Parathyroid adenoma (tissue), 2 donors: ENCODE results near the gene RASA3.
"Not testable (repeated sequence)": the region's sequence is repeated elsewhere in the genome, so short reads cannot be mapped to it uniquely, and the experiment has no call there.

Experiments used
- H2AFZ ChIP-seq: fragments of 300-600 bp; sonication (generic); one replicate; pipeline ENCODE4 v1.7.0; 2017; ENCODE audit warnings: antibody characterized with exemption, mild to moderate bottlenecking
- H3K27ac ChIP-seq: fragments of 300-600 bp; sonication (generic); one replicate; pipeline ENCODE4 v1.7.0; 2017
- H3K27me3 ChIP-seq: fragments of 300-600 bp; sonication (generic); one replicate; pipeline ENCODE4 v1.7.0; 2017; ENCODE audit warnings: low read length; ENCODE audit not compliant: control insufficient read depth, insufficient read depth
- H3K36me3 ChIP-seq: fragments of 300-600 bp; sonication (generic); one replicate; pipeline ENCODE4 v1.7.0; 2017; ENCODE audit warnings: low read length; ENCODE audit not compliant: control insufficient read depth, insufficient read depth
- H3K4me1 ChIP-seq: fragments of 300-600 bp; sonication (generic); one replicate; pipeline ENCODE4 v1.7.0; 2017; ENCODE audit warnings: control low read depth
- H3K4me2 ChIP-seq: fragments of 300-600 bp; sonication (generic); one replicate; pipeline ENCODE4 v1.7.0; 2017; ENCODE audit warnings: low read length
- H3K4me3 ChIP-seq: fragments of 300-600 bp; sonication (generic); one replicate; pipeline ENCODE4 v1.7.0; 2017; ENCODE audit warnings: low read depth, low read length
- H3K79me2 ChIP-seq: fragments of 300-600 bp; sonication (generic); one replicate; pipeline ENCODE4 v1.7.0; 2017; ENCODE audit warnings: control low read depth
- H3K9ac ChIP-seq: fragments of 300-600 bp; sonication (generic); one replicate; pipeline ENCODE4 v1.7.0; 2017; ENCODE audit warnings: mild to moderate bottlenecking
- H3K9me3 ChIP-seq: fragments of 300-600 bp; sonication (generic); one replicate; pipeline ENCODE4 v1.7.0; 2017; ENCODE audit warnings: low read length; ENCODE audit not compliant: control insufficient read depth
- TF ChIP-seq, protein P1 (sequence below): fragments of 300-600 bp; sonication (generic); IDR thresholded peaks from one replicate; pipeline ENCODE4 v1.7.0; 2017; ENCODE audit warnings: antibody characterized with exemption, mild to moderate bottlenecking
- donor health status: primary hyperparathyroidism.

Gene RASA3

DNA sequence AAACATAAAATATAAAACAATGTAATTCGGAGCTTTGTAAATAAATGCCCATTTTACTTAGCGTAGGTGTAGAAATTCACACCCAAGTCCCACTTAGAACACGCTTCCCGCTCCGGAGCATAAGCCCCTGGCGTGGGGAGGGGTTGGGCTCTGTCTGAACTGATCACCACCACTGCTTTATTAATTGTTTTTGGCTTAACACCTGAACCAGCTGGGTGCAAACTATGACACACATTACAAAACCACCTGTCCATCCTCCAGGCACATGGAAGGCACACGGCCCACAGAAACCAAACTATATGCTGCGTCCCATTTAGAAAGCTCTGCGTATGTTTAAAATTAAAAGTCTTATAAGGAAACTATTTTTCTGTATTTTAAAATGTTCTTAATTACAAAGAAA lies 25.9 kb downstream of the RASA3 start:
- no peaks in the 10 kb centered on the region for H3K9me3 ChIP-seq
- no peaks in the 10 kb centered on the region for H3K4me1 ChIP-seq
- H3K27me3 ChIP-seq: no peaks in the 10 kb centered on the region
- no peak overlapping the region for H3K4me3 ChIP-seq
- TF ChIP-seq, protein P1, sequence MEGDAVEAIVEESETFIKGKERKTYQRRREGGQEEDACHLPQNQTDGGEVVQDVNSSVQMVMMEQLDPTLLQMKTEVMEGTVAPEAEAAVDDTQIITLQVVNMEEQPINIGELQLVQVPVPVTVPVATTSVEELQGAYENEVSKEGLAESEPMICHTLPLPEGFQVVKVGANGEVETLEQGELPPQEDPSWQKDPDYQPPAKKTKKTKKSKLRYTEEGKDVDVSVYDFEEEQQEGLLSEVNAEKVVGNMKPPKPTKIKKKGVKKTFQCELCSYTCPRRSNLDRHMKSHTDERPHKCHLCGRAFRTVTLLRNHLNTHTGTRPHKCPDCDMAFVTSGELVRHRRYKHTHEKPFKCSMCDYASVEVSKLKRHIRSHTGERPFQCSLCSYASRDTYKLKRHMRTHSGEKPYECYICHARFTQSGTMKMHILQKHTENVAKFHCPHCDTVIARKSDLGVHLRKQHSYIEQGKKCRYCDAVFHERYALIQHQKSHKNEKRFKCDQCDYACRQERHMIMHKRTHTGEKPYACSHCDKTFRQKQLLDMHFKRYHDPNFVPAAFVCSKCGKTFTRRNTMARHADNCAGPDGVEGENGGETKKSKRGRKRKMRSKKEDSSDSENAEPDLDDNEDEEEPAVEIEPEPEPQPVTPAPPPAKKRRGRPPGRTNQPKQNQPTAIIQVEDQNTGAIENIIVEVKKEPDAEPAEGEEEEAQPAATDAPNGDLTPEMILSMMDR: no peak
- no peak overlapping the region for H3K27ac ChIP-seq
- no peaks in the 10 kb centered on the region for H3K79me2 ChIP-seq
- H3K4me2 ChIP-seq: no peak overlapping the region
- H2AFZ ChIP-seq: no peak overlapping the region
- H3K36me3 ChIP-seq: no peaks in the 10 kb centered on the region
- no peak overlapping the region for H3K9ac ChIP-seq

DNA sequence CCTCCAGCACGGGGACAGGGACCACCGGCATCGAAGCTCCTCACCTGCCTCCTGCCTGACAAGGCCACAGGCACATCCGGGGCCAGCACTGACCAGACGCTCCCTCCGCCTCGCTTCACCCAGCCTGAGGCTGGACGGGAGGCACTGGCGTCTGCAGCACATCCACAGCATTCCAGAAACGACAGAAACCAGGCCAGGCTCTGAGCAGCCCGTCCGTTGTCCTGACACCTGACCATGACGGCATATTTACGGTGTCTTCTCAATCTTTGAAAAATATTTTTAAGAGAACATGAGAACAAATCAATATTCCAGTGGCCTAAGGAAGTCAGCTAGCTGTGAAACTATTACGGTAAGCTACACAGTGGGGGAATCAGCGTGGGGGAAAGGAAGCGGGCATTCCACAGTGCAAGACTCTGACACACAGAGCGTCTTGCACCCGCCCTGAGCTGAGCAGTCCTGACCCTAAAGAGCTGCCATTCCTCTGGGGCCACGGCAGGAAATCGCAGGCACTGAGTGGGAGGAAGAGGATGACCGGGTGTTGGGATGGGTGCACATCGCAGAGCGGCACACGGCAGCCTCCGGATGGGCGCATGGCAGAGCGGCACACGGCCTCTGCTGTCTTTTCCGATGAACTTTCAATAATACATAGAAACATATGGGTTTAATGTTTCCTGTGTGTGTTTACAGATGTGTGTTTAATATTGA lies 26.8 kb downstream of the RASA3 start:
- Histone ChIP-seq H3K4me2 (no peak overlapping the region), H3K27ac (no peak overlapping the region), H3K4me3 (no peak overlapping the region), H3K9me3 (no peaks in the 10 kb centered on the region), H2AFZ (no peak overlapping the region), H3K79me2 (no peaks in the 10 kb centered on the region), H3K9ac (no peak overlapping the region), H3K36me3 (no peaks in the 10 kb centered on the region), H3K27me3 (no peaks in the 10 kb centered on the region), H3K4me1 (no peaks in the 10 kb centered on the region)
- TF ChIP-seq, protein P1: no peak

DNA sequence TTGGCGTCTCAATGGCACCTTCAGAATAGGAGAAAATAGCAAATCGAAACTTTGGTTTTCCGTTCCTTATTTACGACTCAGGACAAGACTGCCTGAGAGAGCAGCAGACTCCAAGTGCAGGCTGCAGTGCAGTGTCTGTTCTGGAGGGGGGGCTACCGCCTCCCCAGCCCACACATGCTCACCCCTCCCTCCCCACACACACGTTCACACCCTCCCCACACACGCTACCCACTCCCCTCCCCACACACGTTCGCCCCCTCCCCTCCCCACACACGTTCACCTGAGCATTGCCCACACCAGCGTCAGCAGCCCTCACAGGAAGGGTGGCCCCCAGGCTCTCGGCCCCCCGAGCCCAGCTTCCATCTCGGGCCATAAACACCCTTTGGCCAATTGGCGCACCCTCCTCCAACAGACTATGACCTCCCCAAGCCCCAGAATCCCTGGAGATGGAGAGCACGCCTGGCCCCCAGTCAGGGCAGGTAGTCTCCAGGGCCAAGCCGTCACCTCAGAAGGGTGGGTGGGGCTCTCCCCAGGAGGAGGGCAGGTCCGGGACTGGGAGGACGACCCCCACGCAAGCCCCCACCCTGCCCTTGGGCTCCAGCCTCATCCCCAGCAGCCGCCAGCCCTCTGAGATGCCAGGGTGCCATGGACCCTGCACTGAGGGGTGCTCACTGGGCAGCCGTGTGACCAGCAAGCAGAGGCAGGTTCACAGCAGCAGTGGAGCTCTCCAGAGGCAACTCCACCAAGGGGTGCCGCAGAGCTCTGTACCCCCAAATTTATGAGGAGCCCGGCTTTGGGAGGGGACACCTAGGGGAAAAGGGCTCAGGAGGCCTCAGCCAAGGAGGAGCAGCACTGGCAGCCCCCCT lies 27.5 kb downstream of the RASA3 start:
- H2AFZ ChIP-seq: no peak overlapping the region
- H3K79me2 ChIP-seq: no peaks in the 10 kb centered on the region
- H3K4me1 ChIP-seq: no peaks in the 10 kb centered on the region
- no peak overlapping the region for H3K4me3 ChIP-seq
- H3K9ac ChIP-seq: no peak overlapping the region
- H3K27ac ChIP-seq: no peak overlapping the region
- no peaks in the 10 kb centered on the region for H3K27me3 ChIP-seq
- TF ChIP-seq, protein P1: no peak
- H3K4me2 ChIP-seq: no peak overlapping the region
- H3K9me3 ChIP-seq: no peaks in the 10 kb centered on the region
- no peaks in the 10 kb centered on the region for H3K36me3 ChIP-seq

DNA sequence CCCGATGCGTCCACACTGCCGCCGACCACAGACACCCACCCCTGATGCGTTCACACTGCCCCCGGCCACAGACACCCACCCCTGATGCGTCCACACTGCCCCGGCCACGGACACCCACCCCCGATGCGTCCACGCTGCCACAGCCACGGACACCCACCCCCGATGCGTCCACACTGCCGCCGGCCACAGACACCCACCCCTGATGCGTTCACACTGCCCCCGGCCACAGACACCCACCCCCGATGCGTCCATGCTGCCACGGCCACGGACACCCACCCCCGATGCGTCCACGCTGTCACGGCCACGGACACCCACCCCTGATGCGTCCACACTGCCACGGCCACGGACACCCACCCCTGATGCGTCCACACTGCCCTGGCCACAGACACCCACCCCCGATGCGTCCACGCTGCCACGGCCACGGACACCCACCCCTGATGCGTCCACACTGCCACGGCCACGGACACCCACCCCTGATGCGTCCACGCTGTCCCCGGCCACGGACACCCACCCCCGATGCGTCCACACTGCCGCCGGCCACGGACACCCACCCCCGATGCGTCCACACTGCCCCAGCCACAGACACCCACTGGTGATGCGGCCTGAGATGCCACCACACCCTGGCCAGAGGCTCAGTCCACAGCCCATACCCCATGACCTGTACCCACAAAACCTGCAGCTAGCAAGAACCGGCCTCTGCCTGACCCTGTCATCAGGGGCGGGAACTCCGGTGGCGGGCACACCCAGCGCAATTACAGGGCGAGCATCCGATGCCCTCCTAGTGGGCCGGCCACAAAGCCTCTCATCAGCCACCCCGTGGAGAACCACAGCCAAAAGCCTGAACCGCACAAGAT lies 28.4 kb downstream of the RASA3 start:
- Histone ChIP-seq H3K4me1 (no peaks in the 10 kb centered on the region), H3K36me3 (no peaks in the 10 kb centered on the region), H3K27ac (no peak overlapping the region), H3K79me2 (no peaks in the 10 kb centered on the region), H3K9ac (no peak overlapping the region), H2AFZ (no peak overlapping the region), H3K4me3 (no peak overlapping the region), H3K27me3 (no peaks in the 10 kb centered on the region), H3K4me2 (no peak overlapping the region), H3K9me3 (no peaks in the 10 kb centered on the region)
- TF ChIP-seq, protein P1: no peak

DNA sequence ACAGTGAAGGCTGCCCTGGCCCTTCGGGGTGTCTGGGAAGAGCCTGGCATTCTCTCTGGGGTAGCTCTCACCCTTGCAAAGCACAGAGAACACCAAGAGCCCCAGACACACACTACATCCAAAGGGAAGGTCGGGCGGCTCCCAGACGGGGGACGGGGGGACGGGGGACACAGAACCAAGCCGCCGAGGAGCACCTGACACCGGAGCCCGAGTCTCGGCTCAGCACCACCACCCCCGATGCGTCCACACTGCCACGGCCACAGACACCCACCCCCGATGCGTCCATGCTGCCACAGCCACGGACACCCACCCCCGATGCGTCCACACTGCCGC lies 29.2 kb downstream of the RASA3 start:
- H3K27ac ChIP-seq, H3K4me1 ChIP-seq, H3K4me2 ChIP-seq, H3K9ac ChIP-seq, H3K79me2 ChIP-seq, H2AFZ ChIP-seq, H3K27me3 ChIP-seq, H3K36me3 ChIP-seq, H3K9me3 ChIP-seq, H3K4me3 ChIP-seq: not testable (repeated sequence)
